Heart left ventricle (tissue), 13 donors: ENCODE data around the gene STK38.

Experiments
- POLR2A ChIP-seq, 2 donors: fragments of 450-650 bp; IDR thresholded peaks; one replicate each; pipeline ENCODE4 v1.6.1; 2017; ENCODE audit warnings: antibody characterized with exemption in 2 of 2, mild to moderate bottlenecking in 2 of 2, moderate library complexity in 2 of 2
- TF ChIP-seq, protein P1 (sequence below), 12 donors: fragments of 200-600 bp; sonication (generic) in 4 of 12; IDR thresholded peaks; one replicate each; pipeline versions ENCODE4 v1.5.0 to v1.8.0; 2018 to 2022; ENCODE audit warnings: antibody characterized with exemption in 12 of 12, mild to moderate bottlenecking in 5 of 12
- donor health status: ischemic (EF 13 %, LVEDD 7.1; RV severe dilation, severe dysfunction).
- donor health status: DM: no; HTN: yes; CAD: no.
- donor health status: DM: no; HTN: no; CAD: no.
- donor health status: ischemic (EF 25% LVEDD 6.9; RV normal size, moderate dysfunction).
- donor health status: ischemic (EF 25% LVEDD 5.7; RV mildly dilated, moderate dysfunction).
- donor health status: ischemic (EF 35%, LVEDD 5.7; RV mildly dilated, moderate dysfunction).
- donor health status: nonischemic (EF 11% LVEDD 7.7; RV severe dilation, severe dysfunction).
- donor health status: DM: yes; HTN: yes; CAD: no.
- donor health status: PGD.
- donor health status: ischemic (EF 29% LVEDD 5.4; RV normal size, mild dysfunction).
- donor health status: nonischemic (EF 23%, LVEDD 6.1; RV moderate dilation, normal function).

DNA sequence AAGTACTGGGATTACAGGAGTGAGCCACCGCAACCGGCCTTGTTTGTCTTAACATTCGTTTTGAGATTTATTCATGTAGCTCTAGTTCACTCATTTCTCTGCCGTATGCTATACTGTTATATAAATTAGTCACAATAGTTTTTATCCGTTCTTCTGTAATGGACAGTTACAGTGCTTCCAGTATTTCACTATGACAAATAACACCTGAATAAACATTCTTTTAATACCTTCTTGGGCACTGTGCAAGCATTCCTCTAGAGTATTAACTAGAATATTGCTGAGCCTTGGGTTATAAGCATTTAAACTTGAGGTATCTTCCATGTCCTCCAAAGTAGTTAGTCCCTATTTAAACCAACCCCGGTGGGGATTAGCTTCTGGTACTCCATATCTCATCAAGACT, 45.6 kb downstream of the STK38 start:
- TF ChIP-seq, protein P1, sequence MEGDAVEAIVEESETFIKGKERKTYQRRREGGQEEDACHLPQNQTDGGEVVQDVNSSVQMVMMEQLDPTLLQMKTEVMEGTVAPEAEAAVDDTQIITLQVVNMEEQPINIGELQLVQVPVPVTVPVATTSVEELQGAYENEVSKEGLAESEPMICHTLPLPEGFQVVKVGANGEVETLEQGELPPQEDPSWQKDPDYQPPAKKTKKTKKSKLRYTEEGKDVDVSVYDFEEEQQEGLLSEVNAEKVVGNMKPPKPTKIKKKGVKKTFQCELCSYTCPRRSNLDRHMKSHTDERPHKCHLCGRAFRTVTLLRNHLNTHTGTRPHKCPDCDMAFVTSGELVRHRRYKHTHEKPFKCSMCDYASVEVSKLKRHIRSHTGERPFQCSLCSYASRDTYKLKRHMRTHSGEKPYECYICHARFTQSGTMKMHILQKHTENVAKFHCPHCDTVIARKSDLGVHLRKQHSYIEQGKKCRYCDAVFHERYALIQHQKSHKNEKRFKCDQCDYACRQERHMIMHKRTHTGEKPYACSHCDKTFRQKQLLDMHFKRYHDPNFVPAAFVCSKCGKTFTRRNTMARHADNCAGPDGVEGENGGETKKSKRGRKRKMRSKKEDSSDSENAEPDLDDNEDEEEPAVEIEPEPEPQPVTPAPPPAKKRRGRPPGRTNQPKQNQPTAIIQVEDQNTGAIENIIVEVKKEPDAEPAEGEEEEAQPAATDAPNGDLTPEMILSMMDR (IDR thresholded peaks at IDR 0.05), result no peak
- no peak for TF ChIP-seq POLR2A (IDR thresholded peaks at IDR 0.05)
